HCT116 (cell line): ENCODE data around the gene CFAP410. TPM values are rescaled to one million over a fixed set of nuclear protein-coding genes. Genes with fewer than 3 reads are reported as not detected.

Source experiments
- ATAC-seq: fragments of 200-7000 bp; cut with Tn5 transposase; 2 replicates; pipeline ENCODE4 v1.9.1; 2020; ENCODE audit warnings: mild to moderate bottlenecking, moderate library complexity
- BruUV-seq: library from RNA; stranded (reverse); fragments of 400-500 nt; replicated peaks from 2 replicates; lab custom pipeline; 2021; lab: Mats Ljungman, UMichigan
- CTCF ChIA-PET: fragments of 300-600 bp; sonication (Branson Sonifier 250); formaldehyde crosslinking; loops from one replicate; lab custom pipeline; 2021; ENCODE audit warnings: antibody characterized with exemption; lab: Charles Lee
- POLR2A ChIA-PET: fragments of 300-600, 350-600 bp; sonication (Branson Sonifier 250); formaldehyde crosslinking; loops from one replicate; lab custom pipeline; 2021; ENCODE audit warnings: antibody characterized with exemption; lab: Charles Lee
- RAD21 ChIA-PET, 2 experiments: fragments of 300-600 bp; sonication (Branson Sonifier 250); formaldehyde crosslinking; loops; one replicate each; lab custom pipeline; 2023; ENCODE audit warnings: low total read pairs in 2 of 2; ENCODE audit not compliant: uncharacterized antibody in 2 of 2, unreplicated experiment in 2 of 2, low non-redundant PET in 1 of 2; lab: Charles Lee
- DNase-seq: peaks from one replicate; pipeline ENCODE4 v3.0.0-alpha.2; 2010; ENCODE audit warnings: low read depth, low spot score
- H2AFZ ChIP-seq: fragments of 200-600 bp; shearing (Covaris generic), sonication (generic); 2 replicates; pipeline ENCODE4 v1.6.1; 2017; ENCODE audit warnings: low read depth, mixed run types, mixed read lengths, antibody characterized with exemption, low read length; ENCODE audit not compliant: poor library complexity, severe bottlenecking
- H3K27ac ChIP-seq: 2 replicates; pipeline ENCODE4 v1.5.1; 2012; ENCODE audit warnings: low read depth, low read length
- H3K27me3 ChIP-seq: fragments of 200-600 bp; sonication (generic); 2 replicates; pipeline ENCODE4 v1.6.1; 2016; ENCODE audit warnings: mixed run types, low read length, mixed read lengths; ENCODE audit not compliant: insufficient read depth
- H3K36me3 ChIP-seq, 2 experiments: fragments of 200-500 bp in 1 of 2; fragments of 200-600 bp in 1 of 2; sonication (Bioruptor generic) in 1 of 2; sonication (generic) in 1 of 2; 2 replicates each; pipeline versions ENCODE4 v1.5.1 to v1.6.1; 2014 to 2016; ENCODE audit warnings: low read length in 2 of 2, inconsistent platforms in 1 of 2, mixed read lengths in 1 of 2, mixed run types in 1 of 2; ENCODE audit not compliant: insufficient read depth in 2 of 2, control insufficient read depth in 1 of 2
- H3K4me1 ChIP-seq, 2 experiments: fragments of 200-600 bp in 1 of 2; sonication (generic) in 1 of 2; 2 replicates each; pipeline versions ENCODE4 v1.5.1 to v1.6.1; 2012 to 2017; ENCODE audit warnings: low read length in 2 of 2, inconsistent platforms in 1 of 2, mild to moderate bottlenecking in 1 of 2, mixed read lengths in 1 of 2, mixed run types in 1 of 2, moderate library complexity in 1 of 2; ENCODE audit not compliant: insufficient read depth in 2 of 2, control insufficient read depth in 1 of 2
- H3K4me2 ChIP-seq: fragments of 200-600 bp; sonication (generic); 2 replicates; pipeline ENCODE4 v1.6.1; 2017; ENCODE audit warnings: mixed run types, low read length, mixed read lengths
- H3K4me3 ChIP-seq, 2 experiments: fragments of 200-600 bp in 1 of 2; sonication (generic) in 1 of 2; replicated peaks in 1 of 2; 2 replicates each; pipeline ENCODE4 v1.5.1; 2011 to 2016; ENCODE audit warnings: low read length in 2 of 2, control low read depth in 1 of 2, low read depth in 1 of 2, mild to moderate bottlenecking in 1 of 2, mixed read lengths in 1 of 2, mixed run types in 1 of 2
- H3K79me2 ChIP-seq: fragments of 200-600 bp; sonication (generic); 2 replicates; pipeline ENCODE4 v1.6.1; 2017; ENCODE audit warnings: mild to moderate bottlenecking, mixed run types, low read length, moderate library complexity, mixed read lengths; ENCODE audit not compliant: insufficient read depth
- H3K9ac ChIP-seq: fragments of 200-600 bp; sonication (generic); 2 replicates; pipeline ENCODE4 v1.6.1; 2016; ENCODE audit warnings: low read length, mixed read lengths
- H3K9me2 ChIP-seq: fragments of 200-600 bp; sonication (generic), shearing (Covaris generic); 2 replicates; pipeline ENCODE4 v1.6.1; 2017; ENCODE audit warnings: mixed run types, mild to moderate bottlenecking, moderate library complexity; ENCODE audit not compliant: insufficient read depth
- H3K9me3 ChIP-seq, 2 experiments: fragments of 200-500 bp in 1 of 2; fragments of 200-600 bp in 1 of 2; sonication (Bioruptor generic) in 1 of 2; sonication (generic) in 1 of 2; 2 replicates each; pipeline ENCODE4 v1.6.1; 2014 to 2017; ENCODE audit warnings: low read length in 2 of 2, mixed read lengths in 2 of 2, inconsistent platforms in 1 of 2, low read depth in 1 of 2, mild to moderate bottlenecking in 1 of 2, mixed run types in 1 of 2, moderate library complexity in 1 of 2; ENCODE audit not compliant: control insufficient read depth in 1 of 2, insufficient read depth in 1 of 2
- H4K20me1 ChIP-seq: fragments of 200-600 bp; sonication (generic), shearing (Covaris generic); 2 replicates; pipeline ENCODE4 v1.6.1; 2017; ENCODE audit warnings: mixed run types, mild to moderate bottlenecking, moderate library complexity; ENCODE audit not compliant: insufficient read depth
- CBX3 ChIP-seq: IDR thresholded peaks from 2 replicates; pipeline ENCODE4 v1.6.1; 2012; ENCODE audit warnings: low read depth
- EGR1 ChIP-seq: IDR thresholded peaks from 2 replicates; pipeline ENCODE4 v1.6.1; 2012; ENCODE audit warnings: low read depth
- EZH2 ChIP-seq: fragments of 200-600 bp; sonication (generic); IDR thresholded peaks from 2 replicates; pipeline ENCODE4 v1.6.1; 2017; ENCODE audit warnings: antibody characterized with exemption, mixed run types
- EZH2phosphoT487 ChIP-seq: fragments of 200-600 bp; IDR thresholded peaks from 2 replicates; pipeline ENCODE4 v1.6.1; 2018; ENCODE audit warnings: antibody characterized with exemption, borderline replicate concordance
- FOSL1 ChIP-seq: IDR thresholded peaks from 2 replicates; pipeline ENCODE4 v1.6.1; 2012; ENCODE audit warnings: low read depth
- POLR2AphosphoS5 ChIP-seq: IDR thresholded peaks from 2 replicates; pipeline ENCODE4 v1.6.1; 2011; ENCODE audit warnings: mild to moderate bottlenecking, low read depth, low read length, moderate library complexity
- RAD21 ChIP-seq: IDR thresholded peaks from 2 replicates; pipeline ENCODE4 v1.6.1; 2012; ENCODE audit warnings: low read depth, mild to moderate bottlenecking
- SP1 ChIP-seq: IDR thresholded peaks from 2 replicates; pipeline ENCODE4 v1.6.1; 2012; ENCODE audit warnings: low read depth
- SRF ChIP-seq: IDR thresholded peaks from 2 replicates; pipeline ENCODE4 v1.6.1; 2012; ENCODE audit warnings: low read depth
- YY1 ChIP-seq: IDR thresholded peaks from 2 replicates; pipeline ENCODE4 v1.6.1; 2011; ENCODE audit warnings: low read length, low read depth, moderate library complexity, mild to moderate bottlenecking; ENCODE audit not compliant: insufficient replicate concordance; ENCODE audit errors: extremely low read depth
- ZFX ChIP-seq: fragments of 450-650 bp; IDR thresholded peaks from 2 replicates; pipeline ENCODE4 v1.6.1; 2017
- intact Hi-C: fragments of 100-400 bp; cut with micrococcal nuclease; formaldehyde crosslinking; loops from 2 replicates; pipeline ENCODE4 v1.10.0; 2022
- total RNA-seq: library from RNA; stranded (reverse); gene quantifications from one replicate; pipeline ENCODE4 v1.2.1, GENCODE V29; 2021; ENCODE audit not compliant: unreplicated experiment
- TF ChIP-seq, protein P1 (sequence below), 3 experiments: fragments of 200-600 bp in 1 of 3; sonication (generic) in 1 of 3; IDR thresholded peaks in 2 of 3; conservative IDR thresholded peaks in 1 of 3; 2 replicates each; pipeline ENCODE4 v1.5.1; 2012 to 2017; ENCODE audit warnings: low read depth in 2 of 3, low read length in 2 of 3, antibody characterized with exemption in 1 of 3, borderline replicate concordance in 1 of 3, control low read depth in 1 of 3, mild to moderate bottlenecking in 1 of 3, mixed read lengths in 1 of 3, mixed run types in 1 of 3, moderate library complexity in 1 of 3; ENCODE audit not compliant: insufficient read depth in 1 of 3
- TF ChIP-seq, protein P2 (sequence below): IDR thresholded peaks from 2 replicates; pipeline ENCODE4 v1.6.1; 2012

Gene CFAP410
- total RNA-seq, 1 experiment from 2014 or later: 15.3 TPM

DNA sequence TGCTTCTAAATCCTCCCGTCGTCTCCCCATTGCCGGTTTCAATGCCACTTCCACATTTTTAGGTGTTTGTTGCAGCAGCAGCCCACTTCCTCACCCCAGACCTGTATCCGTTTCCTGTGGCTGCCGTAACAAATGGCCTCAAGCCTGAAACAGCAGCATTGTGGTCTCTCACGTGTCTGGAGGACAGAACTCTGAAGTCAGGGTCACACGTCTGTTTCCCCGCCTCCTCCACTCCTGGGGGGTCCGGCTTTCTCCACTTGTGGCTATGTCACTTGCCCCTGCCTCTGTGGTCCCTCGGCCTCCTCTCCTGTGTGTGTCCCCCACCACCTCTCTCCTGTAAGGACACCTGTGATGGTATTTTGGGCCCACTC lies 36.1 kb upstream of the CFAP410 start:
- Histone ChIP-seq H3K4me2 (no peak overlapping the region), H3K9ac (no peak overlapping the region), H3K9me2 (no peaks in the 10 kb centered on the region), H2AFZ (no peak overlapping the region), H3K79me2 (no peaks in the 10 kb centered on the region), H4K20me1 (no peaks in the 10 kb centered on the region), H3K9me3 (no peaks in the 10 kb centered on the region), H3K27me3 (no peaks in the 10 kb centered on the region), H3K27ac (no peak overlapping the region), H3K4me1 (no peaks in the 10 kb centered on the region), H3K4me3 (no peak overlapping the region), H3K36me3 (no peaks in the 10 kb centered on the region)
- no peak for DNase-seq
- ATAC-seq: no peak
- ChIA-PET CTCF (no interaction called here), POLR2A (no interaction called here), RAD21 (no interaction called here)
- TF ChIP-seq, protein P1, sequence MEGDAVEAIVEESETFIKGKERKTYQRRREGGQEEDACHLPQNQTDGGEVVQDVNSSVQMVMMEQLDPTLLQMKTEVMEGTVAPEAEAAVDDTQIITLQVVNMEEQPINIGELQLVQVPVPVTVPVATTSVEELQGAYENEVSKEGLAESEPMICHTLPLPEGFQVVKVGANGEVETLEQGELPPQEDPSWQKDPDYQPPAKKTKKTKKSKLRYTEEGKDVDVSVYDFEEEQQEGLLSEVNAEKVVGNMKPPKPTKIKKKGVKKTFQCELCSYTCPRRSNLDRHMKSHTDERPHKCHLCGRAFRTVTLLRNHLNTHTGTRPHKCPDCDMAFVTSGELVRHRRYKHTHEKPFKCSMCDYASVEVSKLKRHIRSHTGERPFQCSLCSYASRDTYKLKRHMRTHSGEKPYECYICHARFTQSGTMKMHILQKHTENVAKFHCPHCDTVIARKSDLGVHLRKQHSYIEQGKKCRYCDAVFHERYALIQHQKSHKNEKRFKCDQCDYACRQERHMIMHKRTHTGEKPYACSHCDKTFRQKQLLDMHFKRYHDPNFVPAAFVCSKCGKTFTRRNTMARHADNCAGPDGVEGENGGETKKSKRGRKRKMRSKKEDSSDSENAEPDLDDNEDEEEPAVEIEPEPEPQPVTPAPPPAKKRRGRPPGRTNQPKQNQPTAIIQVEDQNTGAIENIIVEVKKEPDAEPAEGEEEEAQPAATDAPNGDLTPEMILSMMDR (IDR thresholded peaks at IDR 0.05 in 2 of 3, conservative IDR thresholded peaks at IDR 0.05 in 1 of 3; ENCODE audit: borderline replicate concordance in 1 of 3, insufficient read depth in 1 of 3, low read depth in 2 of 3, low read length in 2 of 3): no peak
- TF ChIP-seq CBX3: no peak
- no peak for TF ChIP-seq SRF
- no peak for TF ChIP-seq EZH2
- no peak for TF ChIP-seq YY1
- no peak for TF ChIP-seq EZH2phosphoT487
- TF ChIP-seq SP1: no peak
- intact Hi-C loops: no loop called here
- BruUV-seq: no TSS peak

- no peaks in the 10 kb centered on the region for H3K79me2 ChIP-seq
- no peaks in the 10 kb centered on the region for H3K9me2 ChIP-seq
- POLR2A ChIA-PET: no interaction called here
- no TSS peak for BruUV-seq
- H3K4me2 ChIP-seq: no peak overlapping the region
- no peak overlapping the region for H3K9ac ChIP-seq
- H3K4me3 ChIP-seq: no peak overlapping the region
- intact Hi-C loops: no loop called here
- RAD21 ChIA-PET: no interaction called here
- no peaks in the 10 kb centered on the region for H4K20me1 ChIP-seq
- CTCF ChIA-PET: no interaction called here
- H3K9me3 ChIP-seq: no peaks in the 10 kb centered on the region
- no peak overlapping the region for H2AFZ ChIP-seq
- H3K27ac ChIP-seq: no peak overlapping the region
- H3K36me3 ChIP-seq: no peaks in the 10 kb centered on the region
- TF ChIP-seq, protein P2, sequence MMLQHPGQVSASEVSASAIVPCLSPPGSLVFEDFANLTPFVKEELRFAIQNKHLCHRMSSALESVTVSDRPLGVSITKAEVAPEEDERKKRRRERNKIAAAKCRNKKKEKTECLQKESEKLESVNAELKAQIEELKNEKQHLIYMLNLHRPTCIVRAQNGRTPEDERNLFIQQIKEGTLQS: no peak
- TF ChIP-seq EZH2 (no peak), EZH2phosphoT487 (no peak), SRF (no peak), ZFX (no peak), FOSL1 (no peak), EGR1 (no peak), RAD21 (no peak), POLR2AphosphoS5 (no peak)
- no peaks in the 10 kb centered on the region for H3K27me3 ChIP-seq
- ATAC-seq (no peak), DNase-seq (no peak)
- no peaks in the 10 kb centered on the region for H3K4me1 ChIP-seq
Measured at GRCh38 chr21:44374601-44375280, 35.6 kb upstream of the CFAP410 start.
